Measurements from ENCODE around the gene C19orf12.

Gene C19orf12

DNA sequence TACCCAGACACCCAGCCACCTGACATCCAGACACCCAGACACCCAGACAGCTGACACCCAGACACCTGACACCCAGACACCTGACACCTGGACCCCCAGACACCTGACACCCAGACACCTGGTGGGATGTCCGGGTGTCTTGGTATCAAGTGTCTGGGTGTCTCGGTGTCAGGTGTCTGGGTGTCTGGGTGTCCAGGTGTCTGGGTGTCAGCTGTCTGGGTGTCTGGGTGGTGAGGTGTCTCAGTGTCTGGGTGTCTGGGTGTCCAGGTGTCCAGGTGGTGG is 18.6 kb downstream of the C19orf12 start:
- H3F3A ChIP-seq (ENCODE audit: insufficient read depth, low read length) = no peaks in the 10 kb centered on the region
- H3K79me2 ChIP-seq (ENCODE audit: insufficient read depth, low read length) = no peaks in the 10 kb centered on the region
- no peak overlapping the region for H3K27ac ChIP-seq (ENCODE audit: low read depth, low read length, poor library complexity, severe bottlenecking)
- H3K27me3 ChIP-seq (ENCODE audit: insufficient read depth, low read length) = no peaks in the 10 kb centered on the region
- no peaks in the 10 kb centered on the region for H3K9me2 ChIP-seq (ENCODE audit: low read depth, low read length)
- no peak overlapping the region for H2AFZ ChIP-seq (ENCODE audit: low read length)
- no peaks in the 10 kb centered on the region for H3K9me3 ChIP-seq (ENCODE audit: low read length)
- no peak overlapping the region for H3K9ac ChIP-seq (ENCODE audit: low read length)
- no peaks in the 10 kb centered on the region for H4K20me1 ChIP-seq (ENCODE audit: insufficient read depth, low read length)
- no peaks in the 10 kb centered on the region for H3K36me3 ChIP-seq (ENCODE audit: insufficient read depth, low read length)
- H3K4me2 ChIP-seq (ENCODE audit: low read length) = no peak overlapping the region
- no peaks in the 10 kb centered on the region for H3K4me1 ChIP-seq (ENCODE audit: insufficient read depth, low read length, severe bottlenecking)
- no peak overlapping the region for H3K4me3 ChIP-seq (ENCODE audit: low read depth, low read length, poor library complexity, severe bottlenecking)
- TF ChIP-seq EZH2 (IDR thresholded peaks at IDR 0.05; ENCODE audit: borderline replicate concordance, low read length) = no peak
- no peak for TF ChIP-seq CTCF (IDR thresholded peaks at IDR 0.05; ENCODE audit: low read length)

GRCh38 chr19:29695765-29696564 is 19.1 kb downstream of the C19orf12 start:
- Histone ChIP-seq H3K4me2 (ENCODE audit: low read length) (no peak overlapping the region), H4K20me1 (ENCODE audit: insufficient read depth, low read length) (no peaks in the 10 kb centered on the region), H3F3A (ENCODE audit: insufficient read depth, low read length) (no peaks in the 10 kb centered on the region), H3K4me3 (ENCODE audit: low read depth, low read length, poor library complexity, severe bottlenecking) (no peak overlapping the region), H3K9me3 (ENCODE audit: low read length) (no peaks in the 10 kb centered on the region), H3K79me2 (ENCODE audit: insufficient read depth, low read length) (no peaks in the 10 kb centered on the region), H3K27me3 (ENCODE audit: insufficient read depth, low read length) (no peaks in the 10 kb centered on the region), H3K4me1 (ENCODE audit: insufficient read depth, low read length, severe bottlenecking) (no peaks in the 10 kb centered on the region), H2AFZ (ENCODE audit: low read length) (no peak overlapping the region), H3K36me3 (ENCODE audit: insufficient read depth, low read length) (no peaks in the 10 kb centered on the region), H3K9me2 (ENCODE audit: low read depth, low read length) (no peaks in the 10 kb centered on the region), H3K27ac (ENCODE audit: low read depth, low read length, poor library complexity, severe bottlenecking) (no peak overlapping the region), H3K9ac (ENCODE audit: low read length) (no peak overlapping the region)
- no peak for TF ChIP-seq EZH2 (IDR thresholded peaks at IDR 0.05; ENCODE audit: borderline replicate concordance, low read length)
- no peak for TF ChIP-seq CTCF (IDR thresholded peaks at IDR 0.05; ENCODE audit: low read length)

- no peaks in the 10 kb centered on the region for H3K36me3 ChIP-seq (ENCODE audit: insufficient read depth, low read length)
- no peak overlapping the region for H3K27ac ChIP-seq (ENCODE audit: low read depth, low read length, poor library complexity, severe bottlenecking)
- H3K79me2 ChIP-seq (ENCODE audit: insufficient read depth, low read length) = no peaks in the 10 kb centered on the region
- H4K20me1 ChIP-seq (ENCODE audit: insufficient read depth, low read length) = no peaks in the 10 kb centered on the region
- H3K9me2 ChIP-seq (ENCODE audit: low read depth, low read length) = no peaks in the 10 kb centered on the region
- H3K4me2 ChIP-seq (ENCODE audit: low read length) = no peak overlapping the region
- no peaks in the 10 kb centered on the region for H3K27me3 ChIP-seq (ENCODE audit: insufficient read depth, low read length)
- H3K4me1 ChIP-seq (ENCODE audit: insufficient read depth, low read length, severe bottlenecking) = peaks cover 5% of the 10 kb centered on the region
- H3F3A ChIP-seq (ENCODE audit: insufficient read depth, low read length) = no peaks in the 10 kb centered on the region
- no peak overlapping the region for H3K4me3 ChIP-seq (ENCODE audit: low read depth, low read length, poor library complexity, severe bottlenecking)
- no peak for TF ChIP-seq EZH2 (IDR thresholded peaks at IDR 0.05; ENCODE audit: borderline replicate concordance, low read length)
- TF ChIP-seq CTCF (IDR thresholded peaks at IDR 0.05; ENCODE audit: low read length) = peak; percentile 89
- H3K9me3 ChIP-seq (ENCODE audit: low read length) = no peaks in the 10 kb centered on the region
- H2AFZ ChIP-seq (ENCODE audit: low read length) = no peak overlapping the region
- no peak overlapping the region for H3K9ac ChIP-seq (ENCODE audit: low read length)
Measured at GRCh38 chr19:29694669-29695627, 20.1 kb downstream of the C19orf12 start.

Measured in OCI-LY1 (cell line).